Esophagus squamous epithelium (tissue), 5 donors: Measurements from ENCODE around the gene ZC3H18. TPM values are rescaled to one million over a fixed set of nuclear protein-coding genes. Genes with fewer than 3 reads are reported as not detected.

Source experiments
- DNase-seq: peaks from one replicate; lab custom pipeline; 2025; lab: John Stamatoyannopoulos, UW
- H3K27ac ChIP-seq, 4 donors: fragments of 200-600 bp; sonication (generic); one replicate each; pipeline ENCODE4 v1.5.1; 2016 to 2019; ENCODE audit warnings: mild to moderate bottlenecking in 1 of 4
- H3K27me3 ChIP-seq, 4 donors: fragments of 200-600 bp; sonication (generic); 1 replicate in 3 of 4; 2 replicates in 1 of 4; pipeline versions ENCODE4 v1.5.1 to v1.6.0; 2017 to 2021; ENCODE audit warnings: antibody characterized with exemption in 1 of 4
- H3K36me3 ChIP-seq, 3 donors: fragments of 200-600 bp; sonication (generic); one replicate each; pipeline ENCODE4 v1.5.1; 2016 to 2019
- H3K4me1 ChIP-seq, 3 donors: fragments of 200-600 bp; sonication (generic); one replicate each; pipeline ENCODE4 v1.5.1; 2017 to 2019
- H3K4me3 ChIP-seq, 4 donors: fragments of 200-600 bp; sonication (generic); 1 replicate in 3 of 4; 2 replicates in 1 of 4; pipeline ENCODE4 v1.5.1; 2016 to 2019; ENCODE audit warnings: mild to moderate bottlenecking in 2 of 4, moderate library complexity in 1 of 4
- H3K9me3 ChIP-seq, 3 donors: fragments of 200-600 bp; sonication (generic); one replicate each; pipeline ENCODE4 v1.5.1; 2016 to 2019
- POLR2A ChIP-seq, 4 donors: fragments of 450-650 bp; IDR thresholded peaks; one replicate each; pipeline ENCODE4 v1.6.1; 2017; ENCODE audit warnings: antibody characterized with exemption in 4 of 4, mild to moderate bottlenecking in 4 of 4, moderate library complexity in 3 of 4
- WGBS, 2 donors: methylation state at CpG; one replicate each; pipeline ENCODE4 v1.1.5; 2018; 5-methylcytosine and 5-hydroxymethylcytosine counted together
- intact Hi-C: fragments of 100-400 bp; cut with DNase I; formaldehyde crosslinking; loops from one replicate; pipeline ENCODE4 v1.15.0; 2022
- total RNA-seq, 4 donors: library from RNA; depleted of rRNA; stranded (reverse); fragments of >200 nt; gene quantifications; one replicate each; pipeline ENCODE4 v1.1.0, GENCODE V29; 2016
- TF ChIP-seq, protein P1 (sequence below), 6 experiments: fragments of 450-650 bp in 4 of 6; fragments of 200-600 bp in 2 of 6; sonication (generic) in 2 of 6; IDR thresholded peaks; one replicate each; pipeline ENCODE4 v1.5.1; 2016 to 2019; ENCODE audit warnings: antibody characterized with exemption in 6 of 6, mild to moderate bottlenecking in 4 of 6, moderate library complexity in 4 of 6
- donor health status: DM: yes; HTN: yes; CAD: no.

Gene ZC3H18
- total RNA-seq, 4 donors from 2014 or later: 15.4 to 27.3 (median 17.5) TPM

DNA sequence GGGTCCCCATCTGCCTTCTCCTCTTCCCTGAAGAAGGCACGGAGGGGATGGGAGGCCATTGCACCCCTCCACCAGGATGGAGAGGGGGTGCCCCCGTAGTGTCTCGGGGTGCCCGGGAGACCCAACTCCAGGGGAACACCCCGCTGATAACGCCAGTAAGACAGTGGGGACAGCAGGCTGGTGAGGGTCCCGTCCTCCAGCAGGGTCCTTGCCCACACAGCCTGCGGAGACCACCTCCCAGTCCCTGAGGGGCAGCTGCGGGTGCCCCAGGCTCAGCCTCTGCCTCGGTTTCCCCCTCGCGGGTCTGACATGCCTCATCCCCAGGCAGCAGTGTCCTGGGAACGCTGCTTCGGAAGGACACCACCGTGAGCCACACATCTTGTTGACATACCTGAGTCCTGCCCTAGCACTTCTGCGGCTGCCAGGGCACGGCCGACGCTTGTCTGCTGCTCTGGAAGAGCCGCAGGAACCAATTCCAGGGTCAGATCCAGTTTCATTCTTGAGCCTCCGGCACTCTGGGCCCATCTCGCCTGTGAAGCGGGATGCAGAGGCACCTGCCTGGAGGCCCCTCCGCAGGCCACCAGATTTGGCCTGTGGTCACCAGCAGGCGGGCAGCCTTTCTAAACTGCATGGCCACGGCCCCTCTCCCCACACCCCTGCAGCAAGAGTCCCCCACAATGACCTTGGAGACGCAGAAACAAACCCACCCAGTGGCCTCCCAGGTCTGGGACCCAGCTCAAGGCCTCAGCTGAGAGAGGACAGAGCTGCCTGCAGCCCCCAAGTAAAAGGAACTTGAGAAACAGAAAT, 39.9 kb upstream of the ZC3H18 start:
- intact Hi-C loops: no loop called here
- peaks cover 0 to 19% (median 0%) of the 10 kb centered on the region in 4 donors for H3K27me3 ChIP-seq
- no peak for TF ChIP-seq POLR2A (IDR thresholded peaks at IDR 0.05)
- TF ChIP-seq, protein P1, sequence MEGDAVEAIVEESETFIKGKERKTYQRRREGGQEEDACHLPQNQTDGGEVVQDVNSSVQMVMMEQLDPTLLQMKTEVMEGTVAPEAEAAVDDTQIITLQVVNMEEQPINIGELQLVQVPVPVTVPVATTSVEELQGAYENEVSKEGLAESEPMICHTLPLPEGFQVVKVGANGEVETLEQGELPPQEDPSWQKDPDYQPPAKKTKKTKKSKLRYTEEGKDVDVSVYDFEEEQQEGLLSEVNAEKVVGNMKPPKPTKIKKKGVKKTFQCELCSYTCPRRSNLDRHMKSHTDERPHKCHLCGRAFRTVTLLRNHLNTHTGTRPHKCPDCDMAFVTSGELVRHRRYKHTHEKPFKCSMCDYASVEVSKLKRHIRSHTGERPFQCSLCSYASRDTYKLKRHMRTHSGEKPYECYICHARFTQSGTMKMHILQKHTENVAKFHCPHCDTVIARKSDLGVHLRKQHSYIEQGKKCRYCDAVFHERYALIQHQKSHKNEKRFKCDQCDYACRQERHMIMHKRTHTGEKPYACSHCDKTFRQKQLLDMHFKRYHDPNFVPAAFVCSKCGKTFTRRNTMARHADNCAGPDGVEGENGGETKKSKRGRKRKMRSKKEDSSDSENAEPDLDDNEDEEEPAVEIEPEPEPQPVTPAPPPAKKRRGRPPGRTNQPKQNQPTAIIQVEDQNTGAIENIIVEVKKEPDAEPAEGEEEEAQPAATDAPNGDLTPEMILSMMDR (IDR thresholded peaks at IDR 0.05): no peak
- 67 to 95% methylated on average over 1 to 4 of the region's 27 CpGs for WGBS, 2 donors
- H3K36me3 ChIP-seq: peaks cover 0 to 22% (median 7%) of the 10 kb centered on the region in 3 donors
- peaks cover 22 to 52% (median 29%) of the 10 kb centered on the region in 3 donors for H3K4me1 ChIP-seq
- H3K4me3 ChIP-seq: no peak overlapping the region
- H3K27ac ChIP-seq: no peak overlapping the region
- H3K9me3 ChIP-seq: no peaks in the 10 kb centered on the region
- no peak for DNase-seq

DNA sequence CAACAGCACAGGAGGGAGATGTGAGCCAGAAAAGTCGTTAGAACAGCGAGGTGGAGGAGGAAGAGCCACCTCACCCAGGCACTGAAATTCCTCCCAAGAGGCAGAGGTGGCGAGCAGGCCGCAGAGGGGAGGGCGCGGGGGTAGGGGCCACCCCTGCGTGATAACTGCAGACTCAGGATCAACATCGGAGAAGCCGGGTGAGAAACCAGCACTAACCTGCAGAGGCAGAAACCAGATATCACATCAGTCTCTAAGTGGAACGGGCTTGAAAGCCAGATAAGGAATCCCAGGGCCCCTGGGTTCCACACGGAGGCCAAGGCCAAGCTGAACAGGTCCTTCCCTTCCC, 39.4 kb upstream of the ZC3H18 start:
- WGBS, 2 donors: 78 to 82% methylated on average over 7 to 11 of the region's 11 CpGs
- intact Hi-C loops: no loop called here
- H3K4me3 ChIP-seq: no peak overlapping the region
- H3K9me3 ChIP-seq: no peaks in the 10 kb centered on the region
- H3K4me1 ChIP-seq: peaks cover 24 to 52% (median 26%) of the 10 kb centered on the region in 3 donors
- H3K36me3 ChIP-seq: peaks cover 0 to 22% (median 7%) of the 10 kb centered on the region in 3 donors
- H3K27ac ChIP-seq: no peak overlapping the region
- DNase-seq: no peak
- TF ChIP-seq POLR2A (IDR thresholded peaks at IDR 0.05): no peak
- TF ChIP-seq, protein P1 (IDR thresholded peaks at IDR 0.05): no peak
- H3K27me3 ChIP-seq: peaks cover 0 to 13% (median 0%) of the 10 kb centered on the region in 4 donors

DNA sequence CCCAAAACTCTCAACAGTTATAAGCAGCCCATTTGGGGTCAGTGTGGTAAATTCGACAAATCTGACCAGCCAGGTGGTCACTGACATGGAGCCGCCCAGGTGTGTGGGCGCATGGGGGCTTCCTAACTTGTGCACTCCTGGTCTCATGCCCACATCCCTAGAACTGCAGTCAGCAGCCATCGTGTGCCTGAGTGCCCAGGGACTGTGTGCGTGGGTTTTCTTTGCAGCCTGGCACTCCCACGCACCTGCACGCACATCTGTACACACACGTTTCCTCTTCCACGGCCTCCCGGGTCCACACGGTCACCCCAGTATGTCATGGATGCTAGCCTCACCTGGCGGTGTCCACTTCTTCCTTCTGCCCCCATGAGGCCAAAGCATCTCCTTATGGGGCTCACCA, 38.9 kb upstream of the ZC3H18 start:
- no peak for DNase-seq
- 81 to 83% methylated on average over 7 to 10 of the region's 12 CpGs for WGBS, 2 donors
- no peak for TF ChIP-seq POLR2A (IDR thresholded peaks at IDR 0.05)
- TF ChIP-seq, protein P1 (IDR thresholded peaks at IDR 0.05): no peak
- peaks cover 0 to 9% (median 0%) of the 10 kb centered on the region in 4 donors for H3K27me3 ChIP-seq
- intact Hi-C loops: no loop called here
- H3K27ac ChIP-seq: no peak overlapping the region
- peaks cover 0 to 22% (median 7%) of the 10 kb centered on the region in 3 donors for H3K36me3 ChIP-seq
- no peak overlapping the region for H3K4me3 ChIP-seq
- H3K4me1 ChIP-seq: peaks cover 22 to 50% (median 24%) of the 10 kb centered on the region in 3 donors
- H3K9me3 ChIP-seq: no peaks in the 10 kb centered on the region

DNA sequence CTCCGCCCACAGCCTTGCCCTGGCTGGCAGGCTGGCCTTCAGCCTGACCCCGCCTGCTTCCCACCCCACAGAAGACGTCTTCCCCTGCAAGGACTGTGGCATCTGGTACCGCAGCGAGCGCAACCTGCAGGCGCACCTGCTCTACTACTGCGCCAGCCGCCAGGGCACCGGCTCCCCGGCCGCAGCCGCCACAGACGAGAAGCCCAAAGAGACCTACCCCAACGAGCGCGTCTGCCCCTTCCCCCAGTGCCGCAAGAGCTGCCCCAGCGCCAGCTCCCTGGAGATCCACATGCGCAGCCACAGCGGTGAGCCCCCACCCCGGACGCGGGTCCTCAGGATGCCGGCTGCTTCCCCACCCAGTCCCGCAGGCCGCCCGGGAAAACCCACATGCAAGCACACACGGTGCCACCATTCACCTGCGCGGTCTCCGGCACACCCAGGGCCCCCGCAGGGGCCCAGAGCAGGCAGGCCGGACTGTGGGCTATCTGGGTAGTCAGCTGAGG, 38.2 kb upstream of the ZC3H18 start:
- no peak overlapping the region for H3K27ac ChIP-seq
- intact Hi-C loops: no loop called here
- H3K4me3 ChIP-seq: no peak overlapping the region
- H3K36me3 ChIP-seq: peaks cover 0 to 22% (median 7%) of the 10 kb centered on the region in 3 donors
- H3K27me3 ChIP-seq: peaks cover 0 to 4% (median 0%) of the 10 kb centered on the region in 4 donors
- no peak for DNase-seq
- 100% methylated on average over 1 to 2 of the region's 34 CpGs for WGBS, 2 donors
- peaks cover 19 to 50% (median 22%) of the 10 kb centered on the region in 3 donors for H3K4me1 ChIP-seq
- no peaks in the 10 kb centered on the region for H3K9me3 ChIP-seq
- no peak for TF ChIP-seq POLR2A (IDR thresholded peaks at IDR 0.05)
- TF ChIP-seq, protein P1 (IDR thresholded peaks at IDR 0.05): no peak
